Subcutaneous adipose tissue (tissue), 4 donors: ENCODE data around the gene BAG3. TPM values are rescaled to one million over a fixed set of nuclear protein-coding genes. Genes with fewer than 3 reads are reported as not detected.

ENCODE experiments used
- total RNA-seq, 4 donors: library from RNA; depleted of rRNA; stranded (reverse); fragments of >200 nt; gene quantifications; one replicate each; pipeline ENCODE4 v1.1.0, GENCODE V29; 2016
- TF ChIP-seq, protein P1 (sequence below): fragments of 450-650 bp; IDR thresholded peaks from one replicate; pipeline ENCODE4 v1.5.1; 2016; ENCODE audit warnings: low read depth, mild to moderate bottlenecking, control low read depth, antibody characterized with exemption, moderate library complexity

The BAG3 gene
- total RNA-seq, 4 donors from 2014 or later: 16.1 to 33.1 (median 21.1) TPM

DNA sequence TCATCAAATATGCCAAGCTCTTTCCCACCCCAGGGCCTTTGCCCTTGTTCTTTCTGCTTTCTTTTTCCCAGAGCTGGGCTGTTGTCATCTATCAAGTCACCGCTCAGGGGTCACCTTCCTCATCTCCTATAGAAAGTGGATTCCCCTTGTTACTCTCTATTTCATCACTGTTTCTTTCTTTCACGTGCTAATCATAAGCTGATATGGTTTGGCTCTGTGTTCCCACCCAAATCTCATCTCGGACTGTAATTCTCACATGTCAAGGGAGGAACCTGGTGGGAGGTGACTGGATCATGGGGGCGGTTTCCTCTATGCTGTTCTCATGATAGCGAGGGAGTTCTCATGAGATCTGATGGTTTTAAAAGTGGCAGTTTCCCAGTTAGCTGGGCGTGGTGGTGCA lies 37.4 kb upstream of the BAG3 start:
- TF ChIP-seq, protein P1, sequence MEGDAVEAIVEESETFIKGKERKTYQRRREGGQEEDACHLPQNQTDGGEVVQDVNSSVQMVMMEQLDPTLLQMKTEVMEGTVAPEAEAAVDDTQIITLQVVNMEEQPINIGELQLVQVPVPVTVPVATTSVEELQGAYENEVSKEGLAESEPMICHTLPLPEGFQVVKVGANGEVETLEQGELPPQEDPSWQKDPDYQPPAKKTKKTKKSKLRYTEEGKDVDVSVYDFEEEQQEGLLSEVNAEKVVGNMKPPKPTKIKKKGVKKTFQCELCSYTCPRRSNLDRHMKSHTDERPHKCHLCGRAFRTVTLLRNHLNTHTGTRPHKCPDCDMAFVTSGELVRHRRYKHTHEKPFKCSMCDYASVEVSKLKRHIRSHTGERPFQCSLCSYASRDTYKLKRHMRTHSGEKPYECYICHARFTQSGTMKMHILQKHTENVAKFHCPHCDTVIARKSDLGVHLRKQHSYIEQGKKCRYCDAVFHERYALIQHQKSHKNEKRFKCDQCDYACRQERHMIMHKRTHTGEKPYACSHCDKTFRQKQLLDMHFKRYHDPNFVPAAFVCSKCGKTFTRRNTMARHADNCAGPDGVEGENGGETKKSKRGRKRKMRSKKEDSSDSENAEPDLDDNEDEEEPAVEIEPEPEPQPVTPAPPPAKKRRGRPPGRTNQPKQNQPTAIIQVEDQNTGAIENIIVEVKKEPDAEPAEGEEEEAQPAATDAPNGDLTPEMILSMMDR: no peak

GRCh38 chr10:119614686-119615085 lies 36.5 kb upstream of the BAG3 start:
- TF ChIP-seq, protein P1: no peak

DNA sequence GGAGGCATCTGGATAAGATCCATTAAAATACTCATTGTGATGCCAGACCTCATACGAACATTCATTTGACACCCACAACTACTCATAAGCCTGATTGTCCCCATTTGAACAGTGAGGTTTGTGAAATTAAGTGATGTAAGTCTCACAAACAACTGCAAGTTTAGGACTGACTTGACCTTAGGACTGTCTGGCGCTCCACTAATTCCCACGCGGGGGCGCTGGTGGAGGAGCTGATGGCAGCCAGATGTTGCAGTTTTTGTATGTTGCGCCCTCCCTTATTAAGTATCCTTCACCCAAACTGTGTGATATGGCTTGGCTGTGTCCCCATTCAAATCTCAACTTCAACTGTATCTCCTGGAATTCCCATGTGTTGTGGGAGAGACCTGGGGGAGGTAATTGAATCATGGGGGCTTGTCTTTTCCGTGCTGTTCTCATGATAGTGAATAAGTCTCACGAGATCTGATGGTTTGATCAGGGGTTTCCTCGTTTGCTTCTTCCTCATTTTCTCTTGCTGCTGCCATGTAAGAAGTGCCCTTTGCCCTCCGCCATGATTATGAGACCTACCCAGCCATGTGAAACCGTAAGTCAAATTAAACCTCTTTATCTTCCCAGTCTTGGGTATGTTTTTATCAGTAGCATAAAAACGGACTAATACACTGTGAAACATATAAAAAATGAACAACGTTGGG lies 34.2 kb upstream of the BAG3 start:
- TF ChIP-seq, protein P1: no peak

DNA sequence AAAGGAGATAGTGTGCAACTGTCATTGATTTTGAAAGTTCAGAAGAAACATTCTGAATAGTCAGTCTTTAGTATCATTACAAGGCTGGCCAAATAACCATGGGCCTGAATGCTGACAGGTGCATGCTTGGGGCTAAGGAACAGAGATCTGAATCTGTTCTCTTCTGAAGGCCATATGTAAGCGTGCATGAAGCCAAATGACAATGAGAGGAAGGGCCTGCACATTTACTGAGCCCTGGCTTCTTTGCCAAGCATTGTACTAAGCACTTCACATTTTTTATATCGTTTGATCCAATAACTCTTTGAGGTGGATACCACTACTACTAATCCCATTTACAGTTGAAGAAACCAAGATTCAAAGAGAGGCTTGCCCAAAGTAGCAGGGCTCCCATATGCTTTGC lies 32.0 kb upstream of the BAG3 start:
- TF ChIP-seq, protein P1: no peak

DNA sequence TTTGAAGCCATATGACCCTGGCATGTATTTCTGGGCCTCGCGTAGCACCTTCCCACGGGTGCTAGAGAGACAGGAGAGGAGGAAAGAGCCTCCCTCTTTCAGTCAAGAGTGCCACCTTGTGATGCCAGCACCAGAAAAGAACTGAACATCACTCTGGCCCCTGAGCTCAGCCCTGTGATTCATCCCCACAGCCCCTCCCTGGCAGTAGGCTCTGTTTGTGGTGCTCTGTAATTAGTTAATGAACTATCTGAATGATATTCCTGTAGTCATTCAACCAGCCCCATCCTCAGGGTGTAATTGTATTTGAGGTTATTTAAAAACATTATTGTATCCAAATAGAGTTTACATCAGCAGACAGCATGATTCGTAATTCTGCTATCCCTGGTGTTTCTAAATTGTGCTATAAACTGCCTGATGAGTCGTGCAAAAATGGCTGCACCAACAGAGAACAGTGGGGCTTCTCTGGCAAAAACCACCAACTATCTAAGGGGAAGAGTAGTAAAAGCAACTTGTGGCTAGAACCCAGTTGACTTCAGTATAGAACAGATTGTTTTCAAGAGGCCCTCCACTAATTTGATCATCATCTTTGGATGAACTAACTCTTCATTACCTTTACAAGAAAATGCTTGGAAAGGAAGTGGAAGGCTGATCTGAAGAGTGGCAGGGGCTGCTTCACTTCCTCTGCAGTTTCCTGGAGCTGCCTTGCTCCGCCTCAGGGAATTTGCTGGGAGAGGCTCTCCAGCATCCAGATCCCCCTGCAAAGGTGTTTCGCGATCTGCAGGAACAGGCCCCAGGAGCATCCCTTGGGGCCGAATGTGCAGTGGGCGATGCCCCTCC lies 30.7 kb upstream of the BAG3 start:
- TF ChIP-seq, protein P1: no peak

DNA sequence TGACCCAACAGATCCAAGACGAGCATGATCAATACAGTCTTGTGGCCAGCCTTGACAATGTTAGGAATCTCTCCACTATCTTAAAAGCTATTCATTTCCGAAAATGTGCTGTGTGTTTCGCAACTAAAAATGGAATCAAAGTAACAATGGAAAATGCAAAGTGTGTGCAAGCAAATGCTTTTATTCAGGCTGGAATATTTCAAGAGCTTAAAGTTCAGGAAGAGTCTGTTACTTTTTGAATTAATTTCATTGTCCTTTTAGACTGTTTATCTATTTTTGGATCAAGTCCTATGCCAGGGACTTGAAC lies 30.1 kb upstream of the BAG3 start:
- TF ChIP-seq, protein P1: no peak

DNA sequence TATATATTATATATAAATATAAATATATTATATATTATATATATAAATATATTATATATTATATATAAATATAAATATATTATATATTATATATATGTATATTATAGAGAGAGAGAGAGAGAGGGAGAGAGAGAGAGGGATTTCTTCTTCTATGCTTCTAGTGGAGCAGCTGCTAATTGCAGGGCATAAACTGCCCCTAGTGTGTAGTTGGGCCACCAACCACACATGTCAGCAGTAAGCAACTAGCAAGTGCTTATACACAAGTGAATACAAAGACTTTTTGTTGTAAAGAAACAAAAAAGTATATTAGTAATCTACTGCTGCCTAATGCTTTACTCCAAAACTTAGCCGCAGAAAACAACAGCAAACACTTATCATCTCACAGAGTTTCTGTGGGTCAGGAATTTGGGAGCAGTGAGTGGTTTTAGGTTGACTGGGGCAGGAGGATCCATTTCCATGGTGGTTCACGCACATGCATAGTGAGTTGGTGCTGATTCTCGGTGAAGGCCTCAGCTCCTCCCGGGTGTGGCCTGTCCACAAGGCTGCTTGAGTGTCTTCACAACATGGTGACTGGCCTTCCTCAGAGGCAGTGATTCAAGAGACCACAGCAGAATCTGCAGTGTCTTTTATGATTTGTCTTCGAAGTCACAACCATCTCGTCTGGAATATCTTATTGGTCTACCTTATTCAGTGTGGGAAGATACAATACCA lies 25.5 kb upstream of the BAG3 start:
- TF ChIP-seq, protein P1: no peak
